HG03521 (cell line): ENCODE results near the gene PDZRN4.
"Not testable (repeated sequence)": the region's sequence is repeated elsewhere in the genome, so short reads cannot be mapped to it uniquely, and the experiment has no call there.

Experiments used
- ATAC-seq: cut with Tn5 transposase; IDR thresholded peaks from one replicate; pipeline ENCODE4 v1.9.1; 2021; ENCODE audit warnings: mild to moderate bottlenecking, moderate library complexity; ENCODE audit not compliant: unreplicated experiment

The PDZRN4 gene

DNA sequence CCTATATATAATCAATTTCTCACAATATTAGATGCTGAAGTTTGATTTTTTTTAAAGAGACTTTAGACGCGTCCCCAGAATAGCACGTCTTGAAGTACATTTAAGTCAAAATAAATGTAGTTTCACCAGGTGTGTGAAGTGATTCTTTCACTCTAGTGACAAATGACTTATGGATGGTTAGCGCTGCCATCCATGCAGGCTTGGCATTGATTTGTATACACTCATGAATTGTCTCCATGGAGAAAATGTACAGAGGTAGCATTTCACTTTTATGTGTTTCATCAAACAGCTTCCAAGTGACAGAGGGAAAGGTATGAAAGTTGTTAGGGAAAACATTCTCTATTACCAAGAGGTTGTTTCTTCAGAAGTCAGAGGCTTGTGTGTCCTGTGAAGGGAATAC lies 360.8 kb downstream of the PDZRN4 start:
- no peak for ATAC-seq

DNA sequence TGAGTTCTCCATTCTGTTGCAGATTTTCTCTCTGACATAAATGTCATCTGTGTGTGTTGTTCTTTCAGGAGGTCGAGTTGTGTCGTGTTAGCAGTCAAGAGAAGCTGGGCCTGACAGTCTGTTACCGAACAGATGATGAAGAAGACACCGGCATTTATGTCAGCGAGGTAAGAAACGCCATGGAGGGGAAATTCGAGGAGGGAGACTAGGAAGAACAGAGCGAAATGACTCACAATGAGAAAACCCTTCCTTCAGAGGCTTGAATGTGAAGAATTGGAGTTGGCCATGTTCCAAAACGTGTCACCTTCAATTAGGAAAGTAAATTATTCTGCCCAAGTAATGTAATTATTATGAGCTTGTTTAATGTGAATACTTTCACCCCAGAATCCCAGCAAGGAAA lies 364.5 kb downstream of the PDZRN4 start:
- no peak for ATAC-seq

- ATAC-seq = no peak
These were observed 368.1 kb downstream of the PDZRN4 start for GRCh38 chr12:41556176-41556575.

- ATAC-seq = no peak
These were observed 369.2 kb downstream of the PDZRN4 start for GRCh38 chr12:41557344-41557743.

DNA sequence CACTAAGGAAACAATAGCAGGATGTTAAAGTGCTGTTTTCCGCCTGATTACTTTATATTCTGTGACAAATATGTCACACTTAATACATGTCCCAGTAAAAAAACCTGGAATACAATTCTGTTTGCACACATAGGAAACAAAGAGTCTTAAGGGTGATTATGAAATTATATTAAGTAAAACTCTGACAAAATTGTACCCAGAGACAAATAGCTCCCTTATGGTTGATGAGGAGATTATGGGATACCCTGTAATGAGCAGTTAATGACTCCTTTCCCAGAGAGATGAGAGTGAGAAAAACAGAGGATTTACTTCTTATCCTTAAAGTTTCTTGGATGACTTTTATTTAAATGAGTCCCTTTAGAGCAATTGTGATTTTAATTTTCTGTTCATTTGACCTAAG lies 370.6 kb downstream of the PDZRN4 start:
- ATAC-seq = no peak

DNA sequence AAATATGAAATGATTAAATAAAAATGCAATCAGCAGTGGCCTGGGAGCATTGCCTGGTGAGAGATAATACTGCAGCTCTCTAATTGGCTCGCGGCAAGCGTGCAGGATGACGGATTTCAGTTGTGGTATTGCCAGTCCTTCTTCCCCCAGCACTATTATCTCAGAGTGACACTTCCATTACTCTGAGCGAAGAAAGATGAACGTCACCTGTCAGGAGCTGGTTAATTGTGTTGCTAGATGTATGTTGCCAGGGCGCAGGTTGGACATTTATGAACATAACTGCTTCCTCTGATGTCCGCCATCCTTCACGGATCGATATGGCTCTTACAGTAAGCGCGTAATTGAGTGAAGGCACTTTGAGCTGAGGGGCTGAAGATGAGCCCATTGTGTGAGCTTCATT lies 374.9 kb downstream of the PDZRN4 start:
- no peak for ATAC-seq

GRCh38 chr12:41564816-41565215 lies 376.7 kb downstream of the PDZRN4 start:
- no peak for ATAC-seq

DNA sequence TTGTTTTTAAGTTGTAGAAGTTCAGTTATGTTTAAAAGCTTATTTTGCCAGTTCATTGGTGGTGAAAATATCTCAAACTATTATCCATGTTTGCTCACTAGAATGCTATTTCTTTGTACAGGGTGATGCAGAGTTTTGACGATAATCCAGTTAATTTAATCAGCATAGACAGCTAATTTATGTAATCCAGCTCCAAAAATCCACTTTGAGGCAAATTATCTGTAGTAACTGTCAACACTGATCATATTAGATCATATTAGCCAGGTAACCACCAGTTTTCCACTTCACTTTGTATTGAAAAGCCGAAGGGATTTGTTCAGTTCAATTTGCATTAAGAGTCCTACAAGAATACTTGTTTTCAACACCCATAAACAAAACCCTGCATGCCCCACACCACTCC lies 378.6 kb downstream of the PDZRN4 start:
- no peak for ATAC-seq

DNA sequence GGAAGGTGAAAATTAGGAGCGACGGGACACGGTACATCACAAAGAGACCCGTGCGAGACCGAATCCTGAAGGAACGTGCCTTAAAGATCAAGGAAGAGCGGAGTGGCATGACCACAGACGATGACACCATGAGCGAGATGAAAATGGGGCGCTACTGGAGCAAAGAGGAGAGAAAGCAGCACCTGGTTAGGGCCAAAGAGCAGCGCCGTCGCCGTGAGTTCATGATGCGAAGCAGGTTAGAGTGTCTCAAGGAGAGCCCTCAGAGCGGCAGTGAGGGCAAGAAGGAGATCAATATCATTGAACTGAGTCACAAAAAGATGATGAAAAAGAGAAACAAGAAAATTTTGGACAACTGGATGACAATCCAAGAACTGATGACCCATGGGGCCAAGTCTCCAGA lies 385.3 kb downstream of the PDZRN4 start:
- no peak for ATAC-seq

DNA sequence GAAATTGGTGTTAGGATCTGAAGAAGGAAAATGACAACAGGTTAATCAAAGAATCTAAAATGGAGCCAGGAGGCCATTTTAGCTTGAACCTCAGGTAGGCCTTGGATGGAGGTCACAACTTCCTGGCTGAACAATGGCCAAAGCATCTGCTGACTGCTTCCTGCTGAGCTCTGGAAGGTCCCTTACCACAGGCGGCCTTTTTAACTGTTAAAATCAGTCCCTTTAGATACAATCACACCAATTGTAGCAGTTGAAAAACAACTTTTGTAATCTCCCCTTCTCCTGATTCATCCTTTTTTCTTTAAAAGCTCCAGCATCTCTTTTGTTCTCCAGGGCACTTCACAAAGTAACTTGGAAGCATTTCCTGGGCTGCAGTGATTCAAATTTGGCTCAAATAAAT lies 388.8 kb downstream of the PDZRN4 start:
- ATAC-seq = no peak

- ATAC-seq = no peak
These were observed 389.9 kb downstream of the PDZRN4 start for GRCh38 chr12:41577995-41578394.

GRCh38 chr12:41585784-41586183 lies 397.7 kb downstream of the PDZRN4 start:
- no peak for ATAC-seq

GRCh38 chr12:41587574-41587973 lies 399.5 kb downstream of the PDZRN4 start:
- ATAC-seq = no peak

DNA sequence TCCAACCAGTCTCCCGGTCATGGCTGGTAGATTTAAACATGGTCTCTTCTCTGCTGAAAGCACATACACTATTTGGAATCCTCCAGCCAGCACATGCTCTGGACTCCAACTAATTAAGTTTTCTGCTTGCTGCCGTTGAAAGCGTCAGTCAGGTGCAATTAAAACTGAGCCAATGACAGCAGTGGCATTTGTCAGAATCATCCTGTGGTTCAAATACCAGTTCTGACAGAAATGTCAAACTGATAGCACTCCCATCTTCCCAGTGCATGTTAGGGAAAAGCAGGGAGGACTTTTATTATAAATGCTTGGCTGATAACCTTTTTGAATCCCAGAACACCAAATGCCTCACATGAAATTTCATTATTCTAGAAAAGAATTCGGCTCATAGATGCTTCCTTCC lies 401.8 kb downstream of the PDZRN4 start:
- no peak for ATAC-seq

- no peak for ATAC-seq
These were observed 408.1 kb downstream of the PDZRN4 start for GRCh38 chr12:41596190-41596589.

DNA sequence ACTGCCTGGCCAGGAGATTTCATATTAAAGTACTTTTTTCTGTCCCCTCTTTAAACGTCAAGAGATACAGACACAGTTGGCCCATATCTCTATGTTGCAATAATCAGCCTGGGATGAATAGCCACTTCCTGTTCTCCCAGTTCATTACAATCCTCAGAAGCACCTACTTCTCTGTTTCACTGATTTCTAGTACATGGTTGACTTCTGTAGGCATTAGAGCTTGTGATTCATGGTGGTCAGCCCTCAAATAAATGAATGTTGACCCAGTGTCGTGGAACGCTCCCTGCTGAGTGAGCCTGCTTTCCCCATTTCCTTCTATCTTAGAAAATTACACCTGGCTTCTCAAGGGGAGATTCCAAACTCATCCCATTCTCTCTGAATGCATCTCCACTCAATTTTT lies 416.7 kb downstream of the PDZRN4 start:
- ATAC-seq = no peak

- no peak for ATAC-seq
These were observed 417.6 kb downstream of the PDZRN4 start for GRCh38 chr12:41605545-41606305.

- ATAC-seq = no peak
These were observed 418.6 kb downstream of the PDZRN4 start for GRCh38 chr12:41606468-41607445.

DNA sequence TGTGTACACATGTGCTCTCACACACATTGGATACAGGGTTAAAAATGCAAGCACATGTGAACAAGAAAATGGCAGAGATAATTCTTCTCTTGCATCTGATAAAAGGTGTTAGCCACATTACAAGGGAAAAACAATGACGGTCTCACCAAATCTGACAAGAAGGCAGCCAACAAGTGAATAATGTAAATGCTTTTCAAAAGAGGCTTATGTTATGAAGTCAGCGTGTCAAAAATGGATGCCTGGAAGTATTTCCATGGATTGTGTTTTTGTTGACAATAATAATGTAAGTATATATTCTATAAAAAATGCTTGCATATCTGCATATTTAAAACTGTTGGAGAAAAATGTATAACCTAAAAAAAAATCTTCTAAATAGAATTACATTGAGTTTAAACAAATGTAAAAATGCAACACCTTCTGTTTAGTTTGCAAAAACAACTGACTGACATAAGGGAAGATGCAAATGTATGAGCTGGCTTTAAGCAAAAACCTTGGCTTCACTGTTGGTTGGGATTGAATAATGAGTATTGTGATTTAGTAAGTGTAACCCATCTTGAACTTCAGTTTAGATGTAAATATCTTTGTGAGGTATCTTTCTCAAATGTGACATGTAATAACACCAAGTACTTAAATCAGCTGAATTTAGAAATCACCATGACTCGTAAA lies 424.9 kb downstream of the PDZRN4 start:
- no peak for ATAC-seq

DNA sequence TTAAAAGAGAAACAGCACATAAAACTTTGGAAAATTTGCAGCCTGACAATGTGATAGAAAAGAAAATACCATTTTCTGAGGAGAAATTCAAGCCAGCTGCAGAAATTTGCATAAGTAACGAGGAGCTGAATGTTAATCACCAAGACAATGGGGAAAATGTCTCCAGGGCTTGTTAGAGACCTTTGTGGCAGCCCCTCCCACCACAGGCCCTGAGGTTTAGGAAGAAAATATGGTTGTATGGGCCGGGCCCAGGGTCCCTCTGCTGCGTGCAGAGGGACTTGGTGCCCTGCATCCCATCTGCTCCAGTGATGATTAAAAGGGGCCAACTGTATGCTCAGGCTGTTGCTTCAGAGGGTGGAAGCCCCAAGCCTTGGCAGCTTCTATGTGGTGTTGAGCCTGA lies 427.1 kb downstream of the PDZRN4 start:
- not testable (repeated sequence) for ATAC-seq

GRCh38 chr12:41619705-41620104 lies 431.6 kb downstream of the PDZRN4 start:
- no peak for ATAC-seq
